GM19397 (cell line): ENCODE data around the gene DOCK4.

Source experiments
- ATAC-seq: cut with Tn5 transposase; IDR thresholded peaks from one replicate; pipeline ENCODE4 v1.9.1; 2021; ENCODE audit warnings: mild to moderate bottlenecking, moderate library complexity; ENCODE audit not compliant: unreplicated experiment

Gene DOCK4

DNA sequence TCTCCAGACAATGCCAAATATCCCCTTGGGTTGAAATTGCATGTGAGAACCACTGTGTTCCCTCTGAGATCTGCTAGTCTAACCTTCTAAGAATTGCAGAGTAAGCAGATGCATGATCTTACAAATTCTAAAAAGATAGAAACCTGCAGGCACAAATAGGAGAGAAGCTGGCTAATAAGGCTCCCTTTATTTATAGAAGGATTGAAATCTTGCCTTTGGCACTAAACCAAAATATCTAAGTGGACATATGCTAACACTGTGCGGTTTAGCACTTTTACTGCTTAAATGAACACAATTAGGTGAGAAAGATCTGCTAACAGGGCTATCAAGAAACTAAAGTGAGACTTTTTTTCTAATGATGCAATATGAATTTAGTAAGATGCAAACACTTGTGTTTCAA is 225.5 kb downstream of the DOCK4 start:
- ATAC-seq: no peak

DNA sequence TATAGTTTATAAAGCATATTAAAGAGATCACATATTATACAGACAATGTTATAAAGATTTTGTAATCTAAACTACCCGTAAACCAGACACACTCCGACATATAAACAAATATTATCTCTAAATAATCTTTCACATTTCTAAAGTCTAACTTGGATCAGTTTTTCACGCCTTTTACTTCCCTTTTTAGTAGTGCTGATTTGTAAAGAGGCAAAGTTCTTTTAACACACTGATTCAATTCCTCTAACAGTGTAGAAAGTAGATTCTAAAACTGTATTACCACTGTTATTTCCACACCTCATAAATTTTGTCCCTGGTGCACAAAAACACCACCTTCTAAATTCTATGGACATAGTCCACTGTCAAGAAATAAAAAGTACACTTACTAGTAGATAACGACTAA is 230.9 kb downstream of the DOCK4 start:
- no peak for ATAC-seq

DNA sequence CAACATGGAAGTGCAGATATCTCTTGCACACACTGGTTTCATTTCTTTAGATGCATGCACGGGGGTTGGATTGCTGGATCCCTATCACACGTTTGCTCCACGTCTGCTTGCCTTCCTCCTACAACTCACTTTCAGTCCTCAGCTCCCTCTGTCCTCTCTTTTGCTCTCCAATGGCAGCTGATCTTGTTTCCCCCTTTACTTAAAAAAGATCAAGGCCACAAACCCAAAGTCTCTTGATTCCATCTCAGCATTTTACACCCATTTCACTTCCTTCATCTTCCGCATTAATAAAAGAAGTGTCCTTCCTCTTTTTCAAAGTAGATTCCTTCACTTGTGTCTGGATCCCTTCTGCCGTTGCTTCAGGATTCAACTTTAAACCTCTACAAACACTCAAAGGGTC is 245.2 kb downstream of the DOCK4 start:
- ATAC-seq: no peak

DNA sequence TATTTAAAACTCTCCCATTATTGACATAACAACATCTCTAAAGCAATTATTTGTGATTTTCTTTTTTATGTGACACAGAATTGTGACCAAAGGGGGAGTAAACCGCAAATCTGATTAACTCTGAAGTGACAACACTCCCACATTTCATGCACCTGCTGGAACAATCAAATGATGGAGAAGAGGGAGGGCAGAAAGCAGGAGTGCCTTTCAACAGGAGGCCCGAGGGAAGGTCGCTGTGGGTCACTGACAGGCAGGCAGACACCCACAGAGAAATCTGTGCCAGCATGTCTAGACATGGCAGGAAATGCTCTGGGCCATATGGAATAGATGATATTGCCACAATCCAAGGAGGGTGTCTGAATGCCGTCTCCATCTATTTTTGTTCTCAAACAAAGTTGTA is 247.3 kb downstream of the DOCK4 start:
- ATAC-seq: no peak

DNA sequence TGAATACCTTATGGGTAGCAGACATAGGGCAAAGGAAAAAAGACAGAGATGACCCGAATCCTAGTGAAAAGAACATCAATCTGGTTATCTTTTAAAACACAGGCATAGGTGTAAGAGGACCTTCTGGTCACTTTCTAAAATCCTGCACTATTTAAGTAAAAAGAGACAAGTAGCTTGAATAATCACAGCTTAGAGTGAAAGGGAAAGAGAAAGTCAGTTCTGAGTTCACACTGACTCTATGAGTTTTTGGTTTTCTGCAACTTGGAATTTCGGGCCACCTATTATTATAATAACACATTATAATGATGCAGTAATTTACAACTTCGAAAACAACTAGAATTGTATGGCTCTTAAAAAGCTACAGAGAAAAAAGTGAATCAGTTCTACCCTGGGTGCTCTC is 247.8 kb downstream of the DOCK4 start:
- no peak for ATAC-seq

DNA sequence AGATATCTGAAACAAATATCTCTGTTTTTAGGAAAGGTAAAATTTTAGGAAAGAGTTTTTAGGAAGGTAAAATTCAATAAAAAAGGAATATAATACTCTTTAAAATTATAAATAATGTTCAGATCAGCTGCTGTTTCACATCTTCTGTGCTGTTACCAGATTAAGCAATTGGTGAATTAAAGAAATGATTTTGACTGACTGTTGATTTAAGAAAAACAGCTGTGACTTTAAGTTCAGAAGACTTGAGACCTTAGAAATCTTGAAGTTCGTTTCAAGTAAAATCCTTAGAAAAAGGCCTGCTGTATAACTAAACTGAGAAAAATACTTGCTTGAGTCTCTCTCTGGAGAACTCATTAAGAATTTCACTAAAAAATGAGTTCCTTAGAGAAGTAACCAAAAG is 250.6 kb downstream of the DOCK4 start:
- no peak for ATAC-seq

DNA sequence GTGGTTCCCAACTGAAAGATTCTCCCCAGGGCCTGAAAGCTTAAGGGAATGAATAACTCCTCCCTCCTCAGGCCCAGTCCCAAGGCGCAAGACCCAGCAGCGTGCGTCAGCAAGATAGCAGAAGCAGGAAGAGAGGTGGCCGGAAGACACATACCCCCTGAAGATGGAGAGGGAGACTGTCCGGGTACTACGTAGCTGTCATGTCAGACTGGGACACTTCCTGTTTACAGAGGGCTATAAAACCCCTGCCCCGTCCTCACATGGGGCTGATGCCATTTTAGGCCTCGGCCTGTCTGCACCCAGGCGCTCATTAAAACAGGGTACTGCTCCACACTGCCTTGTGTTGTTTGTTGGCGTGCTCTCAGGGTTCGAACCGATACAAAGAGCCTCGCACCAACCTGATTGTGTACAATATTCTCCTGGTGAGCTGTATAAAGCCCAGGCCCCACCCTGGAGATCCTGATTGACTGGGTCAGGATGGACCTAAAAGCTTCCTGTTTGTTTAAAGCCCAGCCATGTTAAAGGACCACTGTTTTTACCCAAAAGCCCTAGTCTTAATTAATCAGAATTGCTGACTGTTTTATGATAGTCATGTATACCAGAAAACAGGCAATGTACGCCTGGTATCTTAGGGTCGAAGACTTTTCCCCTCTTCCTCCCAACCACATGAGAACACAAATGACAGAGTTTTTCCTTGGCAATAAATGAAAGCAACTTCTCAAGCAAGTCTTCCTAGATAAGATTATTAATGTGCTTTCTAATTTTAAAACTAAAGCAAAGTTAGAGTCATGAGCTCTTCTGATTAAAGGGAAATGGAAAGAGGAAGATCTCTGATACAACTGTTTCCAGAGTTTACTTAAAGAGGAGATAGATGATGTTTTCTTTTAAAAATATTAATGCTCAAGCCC is 251.5 kb downstream of the DOCK4 start:
- no peak for ATAC-seq

DNA sequence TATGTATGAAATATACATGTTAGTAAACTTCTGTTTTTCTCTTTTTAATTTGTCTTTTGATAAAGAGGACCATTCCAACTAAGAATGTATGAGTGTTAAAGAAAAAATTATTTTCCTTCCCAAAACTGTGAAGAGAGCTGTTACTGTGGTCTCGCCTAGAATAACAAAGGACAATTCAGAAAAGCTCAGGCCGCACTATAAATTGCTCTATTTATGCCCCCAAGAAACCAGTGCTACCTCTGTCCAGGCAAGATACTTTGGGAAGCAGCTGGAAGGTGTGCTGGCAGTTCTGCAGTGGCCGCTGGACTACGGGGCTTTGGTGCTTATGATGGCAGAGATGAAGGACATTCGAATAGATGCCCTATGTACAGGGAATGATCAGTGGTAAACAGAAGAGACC is 252.1 kb downstream of the DOCK4 start:
- no peak for ATAC-seq

DNA sequence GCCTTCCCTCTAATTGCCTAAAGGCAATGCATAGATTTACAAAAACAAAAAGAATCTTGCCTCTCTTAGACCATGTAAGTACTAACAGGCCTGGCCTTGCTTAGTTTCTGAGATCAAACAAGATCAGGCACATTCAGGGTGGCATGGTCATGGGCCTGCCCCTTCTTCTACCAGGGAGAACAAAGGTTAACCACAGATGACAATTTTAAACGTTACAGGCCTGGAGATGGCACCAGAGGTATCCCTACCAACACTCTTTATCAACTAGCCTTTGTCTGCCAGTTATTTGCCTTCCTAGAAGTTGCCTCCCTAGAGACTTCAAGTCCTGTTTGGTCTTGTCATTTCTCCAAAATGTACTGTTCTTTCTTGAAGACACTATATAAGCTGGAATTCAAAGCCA is 252.6 kb downstream of the DOCK4 start:
- ATAC-seq: no peak

DNA sequence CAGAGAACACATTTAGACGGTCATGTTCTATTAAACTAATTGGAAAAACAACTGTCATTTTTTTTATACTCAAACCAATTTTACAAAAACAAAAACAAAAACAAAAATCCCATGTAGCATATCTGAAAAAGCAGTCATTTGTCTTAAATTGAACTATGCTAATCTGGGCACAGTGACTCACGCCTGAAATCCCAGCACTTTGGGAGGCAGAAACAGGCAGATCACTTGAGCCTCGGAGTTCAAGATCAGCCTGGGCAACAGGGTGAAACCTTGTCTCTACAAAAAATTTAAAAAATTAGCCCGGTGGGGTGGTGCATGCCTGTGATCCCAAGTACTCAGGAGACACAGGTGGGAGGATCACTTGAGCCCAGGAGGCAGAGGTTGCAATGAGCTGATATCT is 253.4 kb downstream of the DOCK4 start:
- no peak for ATAC-seq

DNA sequence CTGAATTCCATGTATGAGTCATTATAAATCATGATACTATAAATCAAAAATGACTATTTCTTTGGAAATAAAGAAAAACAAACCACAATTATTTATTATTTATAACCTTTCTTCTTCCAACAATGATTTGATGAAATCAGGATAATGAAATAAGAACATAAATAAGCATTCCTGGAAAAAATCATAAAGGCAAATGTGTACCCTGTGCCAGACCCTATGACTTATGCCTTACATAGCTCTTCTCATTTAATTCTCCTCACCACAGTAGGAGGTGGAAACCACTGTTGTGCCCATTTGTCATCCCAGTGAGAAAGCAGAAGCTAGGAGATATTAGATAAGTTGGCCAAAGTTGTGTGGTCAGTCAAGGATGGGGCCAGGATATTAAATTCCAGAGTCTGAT is 255.1 kb downstream of the DOCK4 start:
- no peak for ATAC-seq

DNA sequence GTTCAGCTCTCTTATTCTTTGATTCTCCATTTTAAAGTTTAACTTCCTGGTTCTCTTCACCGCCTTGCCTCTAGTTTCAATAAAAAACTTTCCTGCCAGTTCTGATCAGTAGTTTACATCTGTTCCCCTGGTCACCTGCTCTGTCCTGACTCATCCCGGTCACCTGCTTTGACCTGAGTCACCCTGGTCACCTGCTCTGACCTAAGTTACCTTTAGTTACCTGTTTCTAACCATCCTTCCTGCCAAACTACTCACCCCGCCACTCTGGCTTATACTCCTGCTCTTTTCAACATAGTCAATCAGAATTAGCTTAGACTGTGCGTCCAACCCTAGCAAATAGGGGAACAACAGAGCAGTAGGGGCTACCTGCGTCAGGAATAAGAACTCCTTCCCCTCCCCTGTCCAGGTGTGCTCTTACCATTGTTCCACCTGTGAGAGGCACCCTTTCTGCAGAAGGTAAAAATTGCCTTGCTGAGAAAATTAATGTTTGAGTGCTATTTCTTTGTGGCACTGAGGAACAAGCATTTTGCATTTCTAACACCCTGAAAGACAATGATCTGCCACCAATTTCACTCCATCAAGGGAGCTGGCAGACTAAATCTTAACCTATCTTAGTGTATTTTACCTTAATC is 263.6 kb downstream of the DOCK4 start:
- ATAC-seq: no peak

DNA sequence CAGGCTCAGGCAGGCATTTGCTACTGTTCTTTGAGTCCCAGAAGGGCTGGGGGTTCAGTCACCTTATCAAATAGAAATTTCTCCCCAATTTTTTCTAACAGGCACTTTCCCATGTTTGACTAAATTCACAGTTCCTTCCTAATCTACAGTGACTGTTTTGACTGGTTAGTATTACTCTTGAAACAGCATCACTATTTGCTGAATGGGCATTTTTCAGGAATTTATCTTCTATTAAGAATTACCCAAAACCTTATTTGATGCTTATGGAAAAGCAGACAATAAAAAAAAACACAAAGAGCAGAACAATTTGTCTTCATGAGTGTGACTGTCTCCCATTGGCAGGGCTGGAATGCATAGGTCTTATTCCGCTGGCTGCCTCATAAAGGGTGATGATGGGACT is 269.0 kb downstream of the DOCK4 start:
- no peak for ATAC-seq

DNA sequence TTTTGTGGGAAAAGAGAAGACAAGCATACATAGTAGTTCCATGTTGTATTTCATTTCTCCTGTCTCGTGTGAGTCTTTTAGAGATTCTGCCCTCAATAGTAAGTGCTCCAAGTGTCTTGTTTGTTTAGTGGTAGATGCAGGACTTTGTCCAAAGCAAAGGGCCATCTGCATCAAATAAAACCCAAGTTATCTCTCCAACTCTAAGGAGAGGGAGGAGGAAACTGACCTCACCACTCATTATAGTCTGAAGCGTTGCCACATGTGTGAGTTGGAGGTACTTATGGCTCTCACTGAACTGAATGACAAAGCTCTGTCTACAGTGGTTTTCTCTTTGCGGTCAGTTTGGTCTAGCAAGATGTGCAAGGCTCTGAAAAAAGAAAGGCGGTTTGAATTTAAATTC is 272.6 kb downstream of the DOCK4 start:
- ATAC-seq: no peak

DNA sequence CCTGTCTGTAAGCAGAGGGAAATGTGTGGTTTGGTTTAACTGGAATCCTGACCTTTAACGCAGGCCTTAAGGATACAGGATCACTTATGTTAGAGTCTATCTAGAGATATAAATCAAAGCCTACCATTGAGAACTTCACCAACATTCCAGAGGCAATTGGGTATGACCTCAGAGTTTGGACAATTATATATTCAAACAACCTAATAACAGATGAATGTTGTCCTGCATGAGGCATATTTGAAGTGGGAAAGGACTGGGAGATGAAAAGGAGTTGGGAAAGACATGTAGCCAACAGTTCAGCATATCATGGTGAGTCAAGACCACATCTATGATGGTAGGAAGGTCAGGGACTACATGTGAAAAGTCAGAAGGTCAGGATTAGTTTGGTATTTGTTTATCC is 274.2 kb downstream of the DOCK4 start:
- ATAC-seq: no peak

DNA sequence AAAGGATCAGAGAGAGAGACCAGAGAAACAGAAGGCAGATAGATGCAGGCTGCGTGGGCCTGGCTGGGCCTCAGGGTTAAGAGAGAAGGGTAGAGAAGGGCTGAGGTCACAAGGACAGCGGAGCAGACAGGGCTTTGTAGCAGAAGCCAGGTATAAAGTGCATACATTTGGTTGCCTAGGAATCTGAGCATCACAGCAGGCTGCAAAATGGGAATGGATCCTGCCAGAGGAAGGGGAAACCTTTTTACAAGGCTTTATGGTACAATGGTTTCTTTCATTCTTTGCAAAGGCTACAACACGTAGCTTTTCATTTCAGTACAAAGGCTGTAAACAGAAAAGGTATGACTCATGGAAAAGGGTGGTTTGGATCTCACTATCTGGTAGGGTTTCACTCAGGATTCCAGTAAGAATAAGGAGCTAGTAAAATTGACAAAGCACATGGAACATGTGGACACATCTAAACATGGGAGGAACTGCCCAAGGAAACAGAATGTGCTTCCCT is 275.1 kb downstream of the DOCK4 start:
- ATAC-seq: no peak

DNA sequence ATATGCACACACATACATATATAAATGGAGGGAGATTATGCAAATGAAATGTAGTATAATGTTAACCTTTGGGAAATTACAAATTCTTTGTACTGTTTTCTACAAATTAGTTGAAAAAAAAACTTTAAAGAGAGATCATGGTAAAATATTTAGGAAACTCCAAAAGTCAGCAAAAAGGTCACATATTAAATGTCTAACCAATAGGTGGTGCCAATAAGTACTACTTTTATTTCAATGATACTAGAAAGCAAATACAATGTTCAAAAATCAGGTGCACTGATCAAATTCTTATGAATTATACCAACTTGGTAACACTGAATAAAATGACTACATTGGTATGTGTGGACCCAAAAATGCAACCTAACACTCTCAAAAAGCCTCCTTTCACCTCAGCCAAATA is 276.9 kb downstream of the DOCK4 start:
- no peak for ATAC-seq

DNA sequence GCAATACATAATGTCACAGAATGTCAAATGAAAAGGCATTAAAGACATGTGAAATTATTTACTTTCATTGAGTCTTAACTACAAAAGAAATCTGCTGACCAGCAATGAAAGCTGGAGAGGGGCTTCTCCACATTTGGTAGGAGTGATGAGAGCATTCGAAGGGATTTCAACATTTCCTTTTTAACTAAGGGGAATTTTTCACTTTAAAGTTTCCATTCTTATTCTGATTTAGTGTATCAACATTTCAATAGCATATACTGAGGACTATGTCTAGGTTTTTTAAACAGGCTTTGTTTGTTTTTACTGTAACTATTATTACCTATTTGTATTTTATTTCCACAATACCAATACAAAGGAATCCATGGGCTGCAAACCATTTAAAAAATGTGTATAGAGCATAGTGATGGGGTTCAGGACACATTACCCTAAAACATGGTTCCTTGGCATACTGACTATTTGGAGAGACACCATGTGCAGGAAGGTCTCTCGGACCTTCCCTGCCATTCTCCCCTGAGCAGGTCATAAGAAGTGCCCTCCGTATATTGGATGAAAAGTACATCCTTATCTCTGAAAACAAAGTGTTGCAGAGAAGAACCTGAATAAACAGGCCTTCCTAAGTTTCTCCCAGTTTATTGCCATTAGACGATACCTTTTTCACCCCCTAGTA is 278.7 kb downstream of the DOCK4 start:
- ATAC-seq: no peak

DNA sequence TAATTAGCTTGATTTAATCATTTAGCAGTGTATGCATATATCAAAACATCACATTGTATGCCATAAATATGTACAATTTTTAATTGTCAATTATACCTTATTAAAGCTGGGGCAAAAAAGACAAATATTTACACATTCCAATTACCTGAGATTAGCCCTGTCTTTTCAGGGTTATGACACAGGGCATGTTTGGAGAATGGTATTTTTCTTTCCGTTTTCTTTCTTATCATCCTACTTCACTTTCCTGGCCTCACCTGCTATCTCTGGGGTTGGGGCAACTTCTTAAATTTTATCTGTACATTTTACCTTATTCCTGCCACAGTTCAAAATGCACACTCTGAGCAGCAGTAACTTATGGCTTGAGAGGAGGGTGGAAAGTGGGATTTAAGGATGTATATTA is 285.9 kb downstream of the DOCK4 start:
- no peak for ATAC-seq

DNA sequence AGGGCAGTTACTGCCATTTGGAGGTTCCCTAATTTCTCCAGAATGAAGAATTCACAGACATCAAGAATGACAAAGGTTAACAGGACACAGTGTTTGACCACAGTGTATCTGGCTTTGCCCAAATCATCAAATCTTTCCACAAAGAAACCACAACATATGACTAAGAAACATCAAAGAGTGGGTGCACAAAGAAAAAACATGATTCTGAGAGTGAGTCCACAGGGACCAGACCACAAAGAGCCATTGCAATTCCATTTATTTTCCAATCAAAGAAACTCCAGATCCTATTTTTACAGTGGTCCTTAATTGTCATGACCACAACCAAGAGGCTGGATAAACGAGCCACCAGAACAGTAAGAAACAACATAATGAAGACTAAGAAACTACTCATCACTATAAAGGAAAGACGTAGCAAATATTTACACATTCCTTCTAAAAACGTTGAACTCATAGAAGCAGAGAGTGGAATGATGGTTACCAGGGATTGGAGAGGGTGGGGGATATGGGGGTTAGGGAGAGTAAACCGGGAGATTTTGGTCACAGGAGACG is 286.5 kb downstream of the DOCK4 start:
- ATAC-seq: no peak

DNA sequence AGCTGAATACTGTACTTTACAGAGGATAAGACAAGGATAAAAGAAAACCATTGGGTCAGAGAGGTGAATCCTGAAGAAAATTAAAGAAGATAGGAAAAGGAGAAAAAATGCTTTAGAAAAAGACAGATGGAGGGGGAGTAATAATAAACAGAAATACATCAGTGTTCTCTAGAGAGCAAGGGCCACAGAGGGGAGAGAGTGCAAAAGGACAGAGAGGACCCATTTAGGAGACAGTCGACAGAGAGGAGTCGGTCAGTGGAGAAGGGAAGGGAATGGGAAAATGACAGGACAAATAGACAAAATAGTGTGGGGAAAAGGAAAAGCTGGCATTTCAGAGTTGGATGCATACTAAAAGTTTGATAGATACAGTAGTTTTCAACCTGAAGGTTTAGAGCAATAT is 287.0 kb downstream of the DOCK4 start:
- no peak for ATAC-seq

DNA sequence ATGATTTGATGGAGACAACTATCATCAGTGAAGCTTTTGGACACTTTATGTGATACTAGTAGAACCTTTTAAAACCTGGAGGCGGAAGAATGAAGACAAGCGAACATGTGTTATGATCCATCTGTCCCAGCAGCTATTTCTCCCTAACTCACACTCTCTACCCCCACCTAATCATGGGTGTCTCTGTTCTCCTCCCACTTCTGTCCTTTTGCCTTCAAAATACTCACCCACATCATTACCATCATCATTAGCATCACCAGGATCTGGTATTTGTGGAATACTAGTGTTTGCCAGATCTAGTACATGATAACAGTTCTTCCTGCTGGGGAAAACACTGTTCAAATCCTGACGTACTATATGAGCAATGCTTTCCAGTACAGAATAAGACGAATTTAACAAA is 287.7 kb downstream of the DOCK4 start:
- no peak for ATAC-seq
